Neural cell (in vitro differentiated cells): ENCODE results near the gene RAB27B.

Experiments
- CTCF ChIP-seq: fragments of 450-650 bp; IDR thresholded peaks from 2 replicates; pipeline ENCODE4 v1.5.1; 2014; ENCODE audit warnings: antibody characterized with exemption, mild to moderate bottlenecking, moderate library complexity; ENCODE audit not compliant: poor library complexity, severe bottlenecking
- POLR2AphosphoS5 ChIP-seq: IDR thresholded peaks from 2 replicates; pipeline ENCODE4 v1.6.1; 2012
- REST ChIP-seq: IDR thresholded peaks from 2 replicates; pipeline ENCODE4 v1.6.1; 2012; ENCODE audit warnings: borderline replicate concordance
- TAF1 ChIP-seq: IDR thresholded peaks from 2 replicates; pipeline ENCODE4 v1.6.1; 2012; ENCODE audit warnings: low read depth

GRCh38 chr18:54924948-54925347, 96.7 kb downstream of the RAB27B start:
- no peak for TF ChIP-seq CTCF
- no peak for TF ChIP-seq POLR2AphosphoS5
- TF ChIP-seq REST = no peak
- no peak for TF ChIP-seq TAF1
